Right atrium auricular region (tissue), 2 donors: Measurements from ENCODE around the gene CACNA1D. TPM values are rescaled to one million over a fixed set of nuclear protein-coding genes. Genes with fewer than 3 reads are reported as not detected.

Experiments
- DNase-seq: peaks from one replicate; pipeline ENCODE4 v3.0.0-alpha.2; 2019; ENCODE audit warnings: low spot score
- H3K27ac ChIP-seq, 2 donors: fragments of 200-600 bp; sonication (generic); 1 replicate in 1 of 2; 2 replicates in 1 of 2; pipeline ENCODE4 v1.5.1; 2016 to 2019
- H3K27me3 ChIP-seq, 2 donors: fragments of 200-600 bp; sonication (generic); one replicate each; pipeline versions ENCODE4 v1.5.1 to v1.6.0; 2017 to 2019
- H3K36me3 ChIP-seq: fragments of 200-600 bp; sonication (generic); one replicate; pipeline ENCODE4 v1.5.1; 2016
- H3K4me1 ChIP-seq, 2 donors: fragments of 200-600 bp; sonication (generic); one replicate each; pipeline versions ENCODE4 v1.5.1 to v1.6.0; 2017 to 2019
- H3K4me3 ChIP-seq, 2 donors: fragments of 200-600 bp; sonication (generic); 1 replicate in 1 of 2; 2 replicates in 1 of 2; pipeline ENCODE4 v1.5.1; 2017 to 2019; ENCODE audit warnings: mild to moderate bottlenecking in 1 of 2, moderate library complexity in 1 of 2
- H3K9me3 ChIP-seq, 2 donors: fragments of 200-600 bp; sonication (generic); one replicate each; pipeline ENCODE4 v1.5.1; 2019
- total RNA-seq, 2 donors: library from RNA; depleted of rRNA; stranded (reverse); fragments of >200 nt; gene quantifications; one replicate each; pipeline ENCODE4 v1.1.0, GENCODE V29; 2016
- TF ChIP-seq, protein P1 (sequence below), 2 donors: fragments of 200-600 bp; sonication (generic); IDR thresholded peaks; one replicate each; pipeline ENCODE4 v1.5.1; 2019; ENCODE audit warnings: antibody characterized with exemption in 2 of 2

CACNA1D gene
- total RNA-seq, 2 donors from 2014 or later = 2.7 to 9.6 TPM

DNA sequence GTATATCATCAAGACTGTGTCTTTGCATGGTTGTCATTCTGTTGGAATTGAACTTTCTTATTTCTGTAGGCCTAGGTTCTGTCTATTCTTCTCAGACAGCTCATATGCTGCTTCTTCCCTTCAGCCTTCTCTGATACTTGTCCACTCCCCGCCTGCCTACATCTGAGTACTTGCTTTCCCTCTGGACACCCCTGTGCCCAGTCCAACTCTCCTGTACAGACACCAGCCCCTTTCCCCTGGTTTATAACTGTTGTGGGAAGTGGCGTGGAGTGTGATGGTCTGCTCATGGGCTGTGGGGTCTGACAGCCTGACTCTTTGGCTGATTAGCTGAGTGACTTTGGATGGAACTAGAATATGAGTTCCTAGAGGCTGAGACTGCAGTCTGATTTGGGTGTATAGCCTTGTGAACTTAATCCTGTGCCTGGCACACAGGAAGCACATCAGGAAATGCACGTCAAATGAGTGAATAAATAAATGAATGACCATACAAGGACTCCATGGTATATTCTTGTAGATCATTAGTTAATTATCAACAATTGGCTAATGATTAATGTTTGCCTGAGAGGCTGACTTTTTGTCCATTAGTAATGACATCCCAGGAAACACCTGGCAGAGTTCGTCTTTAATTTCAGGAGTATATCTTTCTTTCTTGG is 11.8 kb downstream of the CACNA1D start:
- H3K4me3 ChIP-seq = no peak overlapping the region
- H3K4me1 ChIP-seq = no peaks in the 10 kb centered on the region
- no peak for DNase-seq
- H3K27me3 ChIP-seq = no peaks in the 10 kb centered on the region
- no peaks in the 10 kb centered on the region for H3K36me3 ChIP-seq
- no peaks in the 10 kb centered on the region for H3K9me3 ChIP-seq
- TF ChIP-seq, protein P1, sequence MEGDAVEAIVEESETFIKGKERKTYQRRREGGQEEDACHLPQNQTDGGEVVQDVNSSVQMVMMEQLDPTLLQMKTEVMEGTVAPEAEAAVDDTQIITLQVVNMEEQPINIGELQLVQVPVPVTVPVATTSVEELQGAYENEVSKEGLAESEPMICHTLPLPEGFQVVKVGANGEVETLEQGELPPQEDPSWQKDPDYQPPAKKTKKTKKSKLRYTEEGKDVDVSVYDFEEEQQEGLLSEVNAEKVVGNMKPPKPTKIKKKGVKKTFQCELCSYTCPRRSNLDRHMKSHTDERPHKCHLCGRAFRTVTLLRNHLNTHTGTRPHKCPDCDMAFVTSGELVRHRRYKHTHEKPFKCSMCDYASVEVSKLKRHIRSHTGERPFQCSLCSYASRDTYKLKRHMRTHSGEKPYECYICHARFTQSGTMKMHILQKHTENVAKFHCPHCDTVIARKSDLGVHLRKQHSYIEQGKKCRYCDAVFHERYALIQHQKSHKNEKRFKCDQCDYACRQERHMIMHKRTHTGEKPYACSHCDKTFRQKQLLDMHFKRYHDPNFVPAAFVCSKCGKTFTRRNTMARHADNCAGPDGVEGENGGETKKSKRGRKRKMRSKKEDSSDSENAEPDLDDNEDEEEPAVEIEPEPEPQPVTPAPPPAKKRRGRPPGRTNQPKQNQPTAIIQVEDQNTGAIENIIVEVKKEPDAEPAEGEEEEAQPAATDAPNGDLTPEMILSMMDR (IDR thresholded peaks at IDR 0.05) = no peak
- H3K27ac ChIP-seq = no peak overlapping the region

DNA sequence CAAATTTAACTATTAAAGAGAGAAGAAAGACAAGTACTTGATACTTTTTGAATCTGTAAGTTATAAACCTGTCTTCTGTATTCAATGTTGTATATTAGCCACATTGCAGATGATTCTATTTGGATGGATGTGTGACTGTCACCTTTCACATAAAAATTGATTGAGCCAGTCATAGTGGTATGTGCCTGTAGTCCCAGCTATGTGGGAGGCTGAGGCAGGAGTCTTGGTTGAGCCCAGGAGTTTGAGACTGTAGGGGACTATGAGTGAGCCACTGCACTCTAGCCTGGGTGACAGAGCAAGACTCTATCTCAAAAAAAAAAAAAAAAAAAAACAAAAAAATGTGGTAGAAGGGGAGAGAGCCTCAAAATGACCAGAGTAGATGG is 12.3 kb downstream of the CACNA1D start:
- H3K27ac ChIP-seq = no peak overlapping the region
- H3K4me1 ChIP-seq = no peaks in the 10 kb centered on the region
- no peaks in the 10 kb centered on the region for H3K36me3 ChIP-seq
- TF ChIP-seq, protein P1 (IDR thresholded peaks at IDR 0.05) = no peak
- DNase-seq = no peak
- H3K4me3 ChIP-seq = no peak overlapping the region
- no peaks in the 10 kb centered on the region for H3K9me3 ChIP-seq
- H3K27me3 ChIP-seq = no peaks in the 10 kb centered on the region

DNA sequence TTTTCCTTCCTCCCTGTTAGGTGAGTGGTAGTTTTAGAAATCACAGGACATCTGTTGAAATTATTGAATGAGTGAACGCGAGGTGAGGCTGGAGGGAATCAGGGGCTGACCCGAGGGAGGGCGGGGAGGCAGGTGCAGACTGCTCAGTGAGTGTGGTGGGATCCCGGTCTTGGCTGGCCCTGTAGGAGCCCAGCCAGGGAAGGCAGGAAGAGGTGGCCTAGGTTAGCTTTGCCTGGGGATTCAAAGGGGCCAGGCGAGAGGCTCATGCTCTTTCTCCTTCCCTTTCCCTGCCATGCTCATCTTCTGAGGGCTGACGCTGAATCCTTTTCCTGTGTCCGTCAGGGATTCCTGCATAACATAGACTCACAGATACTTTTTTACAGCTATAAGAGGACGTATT is 15.1 kb downstream of the CACNA1D start:
- Histone ChIP-seq H3K27ac (no peak overlapping the region), H3K36me3 (no peaks in the 10 kb centered on the region), H3K4me3 (no peak overlapping the region), H3K4me1 (no peaks in the 10 kb centered on the region), H3K27me3 (no peaks in the 10 kb centered on the region), H3K9me3 (no peaks in the 10 kb centered on the region)
- TF ChIP-seq, protein P1 (IDR thresholded peaks at IDR 0.05) = no peak
- no peak for DNase-seq

DNA sequence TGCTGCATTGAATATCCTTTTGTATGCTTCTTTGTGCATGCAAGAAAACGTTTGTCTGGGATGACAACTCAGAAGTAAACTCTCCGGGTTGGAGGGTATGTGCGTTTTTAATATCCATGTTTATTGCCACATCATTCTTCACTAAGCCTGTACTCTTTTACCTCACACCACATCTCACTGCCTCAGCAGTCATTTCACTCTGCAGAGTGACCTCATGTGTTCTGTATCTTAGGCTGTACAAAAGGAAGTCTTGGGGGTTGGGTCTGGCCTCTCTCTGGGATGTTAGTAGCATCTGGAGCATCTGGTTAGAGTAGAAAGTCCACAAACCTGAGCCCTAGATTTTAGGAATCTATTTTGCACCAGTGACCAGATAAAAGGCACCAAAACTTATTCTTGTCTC is 16.1 kb downstream of the CACNA1D start:
- no peak for DNase-seq
- Histone ChIP-seq H3K9me3 (no peaks in the 10 kb centered on the region), H3K27me3 (no peaks in the 10 kb centered on the region), H3K4me1 (no peaks in the 10 kb centered on the region), H3K36me3 (no peaks in the 10 kb centered on the region), H3K27ac (no peak overlapping the region), H3K4me3 (no peak overlapping the region)
- TF ChIP-seq, protein P1 (IDR thresholded peaks at IDR 0.05) = no peak

DNA sequence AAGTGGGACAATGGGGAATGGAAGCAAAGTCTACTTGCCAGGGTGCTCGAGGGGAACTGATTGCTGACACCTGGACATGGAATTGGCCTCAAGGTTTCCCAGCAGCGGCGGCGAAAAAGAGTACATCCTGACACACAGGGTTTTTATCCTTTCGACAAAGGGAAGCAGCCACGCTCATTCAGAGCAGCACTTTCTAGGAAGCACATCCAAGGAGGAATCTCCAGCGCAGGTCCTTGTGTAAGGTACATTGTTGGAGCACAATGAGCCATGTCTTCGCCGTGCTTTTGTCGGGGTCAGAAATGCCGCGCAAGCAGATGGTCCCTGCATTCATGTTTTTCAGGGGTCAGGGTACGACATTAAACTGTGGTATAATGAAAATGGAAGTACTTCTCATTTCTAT is 16.8 kb downstream of the CACNA1D start:
- no peak overlapping the region for H3K27ac ChIP-seq
- DNase-seq = no peak
- no peaks in the 10 kb centered on the region for H3K4me1 ChIP-seq
- H3K9me3 ChIP-seq = no peaks in the 10 kb centered on the region
- H3K27me3 ChIP-seq = no peaks in the 10 kb centered on the region
- H3K4me3 ChIP-seq = no peak overlapping the region
- H3K36me3 ChIP-seq = no peaks in the 10 kb centered on the region
- TF ChIP-seq, protein P1 (IDR thresholded peaks at IDR 0.05) = no peak

DNA sequence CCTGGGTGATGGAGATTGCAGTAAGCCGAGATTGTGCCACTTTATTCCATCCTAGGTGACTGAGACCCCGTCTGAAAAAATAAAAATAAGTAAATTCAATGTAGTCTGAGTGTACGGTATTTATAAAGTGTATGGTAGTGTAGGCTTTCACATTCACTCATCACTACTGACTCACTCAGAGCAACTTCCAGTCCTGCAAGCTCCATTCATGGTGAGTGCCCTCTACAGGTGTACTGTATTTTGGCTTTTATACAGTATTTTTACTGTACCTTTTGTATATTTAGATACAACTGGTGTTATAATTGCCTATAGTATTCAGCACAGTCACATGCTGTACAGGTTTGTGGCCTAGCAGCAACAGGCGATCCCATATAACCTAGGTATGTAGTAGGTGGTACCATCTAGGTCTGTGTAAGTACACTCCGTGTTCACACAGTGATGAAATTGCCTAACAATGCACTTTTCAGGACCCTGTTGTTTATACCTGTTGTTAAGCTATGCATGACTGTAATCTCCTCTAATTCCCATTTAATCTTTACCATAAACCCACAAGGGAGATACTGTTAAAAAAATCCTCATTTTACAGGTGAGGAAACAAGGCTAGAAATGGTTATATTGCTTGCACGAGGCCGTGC is 19.3 kb downstream of the CACNA1D start:
- H3K4me3 ChIP-seq = no peak overlapping the region
- no peaks in the 10 kb centered on the region for H3K36me3 ChIP-seq
- no peaks in the 10 kb centered on the region for H3K4me1 ChIP-seq
- TF ChIP-seq, protein P1 (IDR thresholded peaks at IDR 0.05) = no peak
- no peaks in the 10 kb centered on the region for H3K27me3 ChIP-seq
- H3K9me3 ChIP-seq = no peaks in the 10 kb centered on the region
- DNase-seq = no peak
- no peak overlapping the region for H3K27ac ChIP-seq
